Fibroblast of the aortic adventitia (primary cell): Measurements from ENCODE around the gene WDR1. TPM values are rescaled to one million over a fixed set of nuclear protein-coding genes. Genes with fewer than 3 reads are reported as not detected.
A peak's percentile ranks its signal among the peaks of the same experiment; 100 is the strongest.

ENCODE experiments used
- DNase-seq: peaks from one replicate; pipeline ENCODE4 v3.0.0-alpha.2; 2010; ENCODE audit warnings: low read depth
- H3K4me3 ChIP-seq: 2 replicates; pipeline ENCODE4 v1.5.1; 2011; ENCODE audit warnings: low read depth, mild to moderate bottlenecking, control low read depth, low read length, moderate library complexity
- total RNA-seq: library from RNA; depleted of rRNA; stranded (reverse); fragments of >200 nt; gene quantifications from 2 replicates; pipeline ENCODE4 v1.2.3, GENCODE V29; 2012; ENCODE audit warnings: low replicate concordance
- TF ChIP-seq, protein P1 (sequence below): IDR thresholded peaks from 2 replicates; pipeline ENCODE4 v1.5.1; 2011; ENCODE audit warnings: mild to moderate bottlenecking, low read length, control low read depth, inconsistent platforms; ENCODE audit not compliant: insufficient read depth

The WDR1 gene
- total RNA-seq, 1 donor, result 228 TPM

DNA sequence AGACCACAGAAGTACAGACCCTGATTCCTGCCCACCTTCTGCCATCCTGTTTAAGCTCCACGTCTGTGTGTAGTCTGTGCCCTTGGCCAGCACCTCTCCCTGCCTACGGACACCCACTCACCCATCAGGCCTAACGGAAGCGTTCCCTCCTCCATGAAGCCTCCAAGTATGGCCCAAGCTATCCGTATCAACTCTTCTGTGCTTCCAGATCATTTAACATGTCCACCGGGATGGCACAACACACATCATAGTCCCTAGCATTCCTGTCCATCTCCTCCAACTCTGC, 11.7 kb downstream of the WDR1 start:
- DNase-seq, result no peak
- H3K4me3 ChIP-seq, result no peak overlapping the region
- TF ChIP-seq, protein P1, sequence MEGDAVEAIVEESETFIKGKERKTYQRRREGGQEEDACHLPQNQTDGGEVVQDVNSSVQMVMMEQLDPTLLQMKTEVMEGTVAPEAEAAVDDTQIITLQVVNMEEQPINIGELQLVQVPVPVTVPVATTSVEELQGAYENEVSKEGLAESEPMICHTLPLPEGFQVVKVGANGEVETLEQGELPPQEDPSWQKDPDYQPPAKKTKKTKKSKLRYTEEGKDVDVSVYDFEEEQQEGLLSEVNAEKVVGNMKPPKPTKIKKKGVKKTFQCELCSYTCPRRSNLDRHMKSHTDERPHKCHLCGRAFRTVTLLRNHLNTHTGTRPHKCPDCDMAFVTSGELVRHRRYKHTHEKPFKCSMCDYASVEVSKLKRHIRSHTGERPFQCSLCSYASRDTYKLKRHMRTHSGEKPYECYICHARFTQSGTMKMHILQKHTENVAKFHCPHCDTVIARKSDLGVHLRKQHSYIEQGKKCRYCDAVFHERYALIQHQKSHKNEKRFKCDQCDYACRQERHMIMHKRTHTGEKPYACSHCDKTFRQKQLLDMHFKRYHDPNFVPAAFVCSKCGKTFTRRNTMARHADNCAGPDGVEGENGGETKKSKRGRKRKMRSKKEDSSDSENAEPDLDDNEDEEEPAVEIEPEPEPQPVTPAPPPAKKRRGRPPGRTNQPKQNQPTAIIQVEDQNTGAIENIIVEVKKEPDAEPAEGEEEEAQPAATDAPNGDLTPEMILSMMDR, result no peak

DNA sequence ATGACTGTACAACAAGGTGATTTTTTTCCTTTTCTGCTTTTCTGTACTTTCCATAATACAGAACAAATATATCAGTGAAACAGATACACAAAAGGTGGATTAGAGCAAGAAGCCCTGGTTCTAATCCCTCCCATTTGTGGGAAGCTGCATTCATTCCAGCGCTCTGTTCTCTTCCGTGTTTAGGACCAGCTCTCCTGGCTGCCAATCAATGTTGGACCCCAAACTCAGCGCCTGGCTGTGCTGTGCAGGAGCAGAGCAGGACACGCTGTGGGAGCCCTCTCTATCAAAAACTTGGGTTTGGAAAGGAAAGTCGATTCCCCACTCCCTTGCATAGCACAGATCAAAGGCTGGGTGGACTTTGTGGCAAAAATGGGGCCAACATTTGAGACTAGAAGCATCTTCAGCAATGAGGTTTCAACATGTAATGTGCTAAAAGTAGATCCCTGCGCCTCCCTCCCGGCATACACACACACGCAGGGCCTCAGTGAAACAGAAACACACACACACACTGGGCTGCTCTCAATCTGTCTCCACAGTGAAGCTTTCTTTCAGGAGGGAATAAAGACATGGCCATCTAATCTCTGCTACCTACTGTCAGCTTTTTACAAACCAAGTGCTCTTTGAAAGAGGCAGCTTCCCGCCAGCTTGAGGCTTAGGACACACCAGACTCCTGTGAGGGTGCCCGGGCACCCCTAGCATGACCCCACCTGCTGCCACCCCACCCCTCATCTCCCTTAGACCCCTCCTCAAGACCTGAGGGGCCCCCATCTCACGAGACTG, 12.2 kb downstream of the WDR1 start:
- DNase-seq, result peak; percentile 53
- no peak overlapping the region for H3K4me3 ChIP-seq
- TF ChIP-seq, protein P1, result no peak

DNA sequence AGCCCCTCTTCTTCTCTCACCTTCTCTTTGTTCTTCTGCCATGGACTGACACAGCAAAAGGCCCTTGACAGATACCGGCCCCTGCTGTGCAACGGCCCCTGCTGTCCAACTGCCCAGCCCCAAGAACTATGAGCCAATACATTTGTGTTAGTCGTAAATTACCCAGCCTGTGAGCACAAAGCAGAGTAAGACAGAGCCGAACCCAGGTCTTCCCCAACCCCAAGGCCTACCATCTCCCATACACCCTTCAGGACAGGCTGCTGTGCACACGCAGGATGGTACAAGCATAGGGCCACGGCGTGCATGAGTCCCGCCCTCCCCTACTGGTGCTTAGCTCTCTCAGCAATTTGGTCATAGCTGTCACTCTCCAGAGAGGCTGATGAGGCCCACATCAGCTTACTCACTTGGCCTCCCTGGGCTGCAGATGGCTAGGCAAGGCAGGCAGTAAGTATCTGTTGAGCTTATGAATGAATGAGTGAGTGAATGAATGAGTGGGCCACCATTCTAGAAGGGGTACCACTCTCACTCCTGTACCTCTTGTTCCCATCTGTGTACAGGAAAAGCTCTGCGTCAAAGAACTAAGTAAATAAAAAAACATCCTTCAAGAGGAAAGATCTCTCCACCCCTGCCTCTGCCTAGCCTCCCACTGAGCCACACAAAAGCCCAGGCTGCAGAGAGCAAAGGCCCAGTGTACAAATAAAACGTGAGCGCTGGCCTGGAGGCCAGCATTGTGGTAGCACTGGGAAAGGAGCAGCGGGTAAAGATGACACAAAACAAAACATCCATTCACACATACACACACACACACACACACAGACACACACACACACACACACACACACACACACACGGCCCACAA, 13.9 kb downstream of the WDR1 start:
- TF ChIP-seq, protein P1, result no peak
- H3K4me3 ChIP-seq, result no peak overlapping the region
- DNase-seq, result no peak

DNA sequence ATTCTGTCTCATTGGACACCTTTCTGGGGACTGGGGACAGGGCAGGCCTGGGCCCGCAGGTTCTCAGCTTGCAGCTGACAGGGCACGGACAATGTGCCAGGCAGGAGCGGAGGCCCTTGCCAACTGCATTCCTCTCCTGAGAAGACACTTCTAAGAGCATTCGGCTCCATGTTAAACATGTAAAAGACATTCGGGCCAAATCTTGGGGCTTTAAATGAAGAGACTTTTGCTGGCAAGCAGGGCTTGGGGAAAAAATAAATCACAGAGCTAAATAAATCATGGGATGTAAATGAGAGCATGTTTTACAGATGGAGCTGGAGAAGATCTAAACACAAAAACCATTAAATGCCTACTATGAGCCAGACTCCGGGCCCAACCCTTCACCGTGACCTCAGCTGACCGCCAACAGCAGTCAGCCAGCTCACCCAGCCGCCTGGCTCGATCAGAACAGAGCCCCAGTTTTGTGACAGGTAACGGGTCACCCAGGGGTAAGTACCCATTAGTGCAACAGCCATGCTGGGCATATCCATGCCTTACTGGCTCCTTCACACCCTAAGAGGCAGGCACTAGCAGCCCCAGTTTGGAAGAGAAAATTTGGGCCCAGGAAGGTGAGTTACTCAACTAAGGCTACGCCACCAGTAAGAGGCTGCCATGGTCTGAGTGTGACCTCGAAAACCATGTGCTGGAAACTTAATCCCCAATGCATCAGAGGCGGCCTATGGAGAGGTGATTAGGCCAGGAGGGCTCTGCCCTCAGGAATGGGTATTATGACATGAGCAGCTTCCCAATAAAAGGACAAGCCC, 14.7 kb downstream of the WDR1 start:
- TF ChIP-seq, protein P1, result no peak
- no peak overlapping the region for H3K4me3 ChIP-seq
- no peak for DNase-seq

DNA sequence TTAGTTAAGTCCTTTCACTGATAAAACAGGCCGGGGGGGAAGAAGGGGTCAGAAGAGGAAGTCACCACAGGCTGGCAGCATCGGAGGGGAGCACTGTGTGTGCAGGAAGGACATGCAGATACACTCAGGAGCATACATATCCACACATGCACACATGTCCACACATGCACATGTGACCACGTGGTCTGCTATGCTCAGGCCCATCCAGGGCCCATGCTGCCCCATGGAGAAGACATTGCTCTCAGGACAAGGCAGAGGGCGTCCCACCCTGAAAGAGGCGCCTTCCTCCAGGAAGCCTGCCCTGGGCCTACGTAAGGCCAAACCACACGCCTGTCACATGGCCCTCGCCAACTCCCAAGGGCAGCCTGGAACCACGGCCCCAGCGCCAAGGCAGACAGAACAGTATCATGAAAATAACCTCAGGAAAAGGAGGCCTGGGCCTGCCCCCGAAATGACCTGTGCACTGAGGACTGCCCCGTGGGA, 15.8 kb downstream of the WDR1 start:
- no peak overlapping the region for H3K4me3 ChIP-seq
- TF ChIP-seq, protein P1, result no peak
- DNase-seq, result no peak

DNA sequence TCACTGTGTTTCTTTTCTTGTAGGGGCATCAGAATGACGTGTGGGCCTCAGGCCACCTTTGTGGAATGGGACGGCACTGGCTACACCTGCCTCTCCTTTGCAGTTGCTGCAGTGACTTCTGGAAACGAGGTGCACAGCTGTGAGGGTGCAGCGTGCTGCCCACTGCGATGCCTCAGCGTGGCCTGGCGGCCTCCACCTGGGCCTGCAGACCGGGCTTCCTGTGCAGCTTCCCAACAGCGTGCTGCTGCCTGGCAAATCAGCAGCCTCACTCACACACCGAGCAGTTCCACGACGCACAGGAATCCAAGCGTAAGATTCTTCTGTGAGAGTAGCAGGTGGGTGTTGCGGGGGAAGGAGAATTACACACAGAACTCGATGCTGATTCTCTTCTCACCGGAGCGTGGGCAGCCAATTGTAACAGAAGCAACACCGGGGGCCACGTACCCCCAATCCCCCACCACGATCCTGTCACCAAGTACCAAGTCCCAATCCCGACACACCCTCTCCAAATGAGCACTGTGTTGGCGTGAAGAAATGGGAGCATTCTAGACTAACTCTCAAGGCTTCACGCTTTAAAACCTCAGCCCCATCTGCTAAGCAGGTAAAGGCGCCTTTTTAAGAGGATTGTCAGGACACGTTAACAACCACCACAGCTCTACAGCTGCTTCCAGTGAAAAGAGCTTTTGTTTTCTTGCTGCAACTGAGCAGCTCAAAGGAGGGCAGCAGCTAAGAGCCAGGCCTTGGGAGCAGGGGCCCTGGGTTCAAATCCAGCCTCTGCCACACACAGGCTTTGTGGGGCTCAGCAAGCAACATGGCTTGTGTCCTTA, 16.9 kb downstream of the WDR1 start:
- TF ChIP-seq, protein P1, result no peak
- DNase-seq, result no peak
- H3K4me3 ChIP-seq, result no peak overlapping the region
